ENCODE measurements around the gene ANKS1A.

The ANKS1A gene

GRCh38 chr6:35139924-35140638 is 251.0 kb downstream of the ANKS1A start:
- in situ Hi-C loops (cut with MboI; ENCODE audit: low sequenced_read_pairs), result no loop called here

- in situ Hi-C loops (cut with MboI; ENCODE audit: low sequenced_read_pairs), result no loop called here
Measured at GRCh38 chr6:35140639-35141006, 251.6 kb downstream of the ANKS1A start.
